Medulla oblongata (tissue), 1 donor: ENCODE measurements around the gene CCSAP.
A peak's percentile ranks its signal among the peaks of the same experiment; 100 is the strongest.
"Not testable (repeated sequence)": the region's sequence is repeated elsewhere in the genome, so short reads cannot be mapped to it uniquely, and the experiment has no call there.

Experiments
- DNase-seq: peaks from one replicate; pipeline ENCODE4 v3.0.0-alpha.2; 2015; ENCODE audit errors: extremely low spot score

The CCSAP gene

DNA sequence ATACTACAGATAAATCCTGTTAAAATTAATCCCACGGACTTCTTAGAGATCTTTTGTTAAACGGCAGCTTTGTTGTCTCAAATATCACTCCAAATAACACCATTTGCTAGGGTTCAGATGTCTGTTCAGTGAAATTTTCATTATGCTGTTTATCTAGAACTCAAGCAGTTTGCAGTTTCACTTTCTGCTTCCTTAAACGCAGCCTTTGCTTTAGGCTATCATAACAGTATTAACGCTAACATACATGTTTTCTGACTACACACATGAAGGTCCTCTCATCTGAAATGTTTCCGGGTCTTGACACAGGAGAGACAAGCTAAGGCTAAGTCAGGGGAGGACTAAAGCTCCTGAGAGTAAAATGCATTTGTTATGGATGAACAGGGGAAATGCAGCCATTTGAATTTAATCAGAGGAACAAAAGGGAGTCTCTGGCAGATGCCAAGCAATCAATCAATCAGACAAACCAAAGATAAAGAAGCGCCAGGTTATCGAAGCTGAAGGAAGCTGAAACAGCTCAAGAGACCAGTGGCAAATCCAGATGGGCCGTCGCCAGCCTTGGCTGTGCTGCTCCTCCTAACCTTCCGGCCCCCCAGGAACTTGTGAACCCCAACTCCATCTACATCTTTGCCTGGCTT, 16.9 kb downstream of the CCSAP start:
- no peak for DNase-seq

DNA sequence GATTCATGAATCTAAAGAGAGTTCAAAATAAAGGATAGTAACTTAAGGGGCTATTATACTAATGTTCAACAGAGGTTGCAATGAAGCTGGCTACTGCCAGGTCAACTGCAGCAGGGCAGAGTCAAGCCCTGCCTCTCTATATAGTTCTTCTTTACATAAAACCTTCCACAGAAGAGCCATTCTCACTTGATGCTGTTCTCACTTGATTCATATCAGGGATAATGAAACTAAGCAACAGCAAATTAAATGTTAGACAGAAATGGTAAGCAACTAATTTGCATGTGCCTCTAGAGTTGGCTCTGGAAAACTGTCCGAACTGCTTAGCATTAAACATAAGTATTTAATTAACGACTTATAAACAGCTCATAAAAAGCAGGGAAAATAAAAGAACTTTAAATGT, 17.4 kb downstream of the CCSAP start:
- no peak for DNase-seq

DNA sequence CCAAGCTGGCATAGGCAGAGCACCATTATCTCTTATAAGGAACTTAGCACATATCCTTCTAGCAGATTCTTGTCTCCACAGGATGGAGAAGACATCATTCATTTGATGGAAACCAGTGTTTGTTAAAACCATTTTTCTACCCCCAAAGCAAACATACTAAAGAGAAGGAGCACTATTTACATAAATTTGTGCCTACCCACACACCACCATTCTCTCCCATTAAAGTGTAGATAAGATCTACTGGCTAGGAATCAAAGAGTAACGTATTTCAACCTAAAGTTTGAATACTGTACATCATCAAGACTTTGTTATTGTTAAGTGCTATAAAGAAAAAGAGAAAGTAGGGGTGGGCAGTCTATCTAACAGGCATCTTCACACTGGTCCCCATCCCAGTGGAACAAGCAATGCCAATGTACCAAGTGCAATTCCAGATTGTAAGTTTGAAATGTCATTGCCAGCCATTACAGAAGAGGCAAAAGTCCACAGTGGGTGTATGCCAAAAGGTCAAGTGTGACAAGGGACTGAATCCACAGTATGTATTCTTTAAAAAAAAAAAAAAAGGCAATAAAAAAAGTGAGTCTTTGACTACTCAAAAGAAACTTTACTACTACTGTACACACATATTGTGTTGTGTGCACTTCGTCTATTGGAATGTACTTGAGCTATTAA, 18.8 kb downstream of the CCSAP start:
- DNase-seq, result no peak

DNA sequence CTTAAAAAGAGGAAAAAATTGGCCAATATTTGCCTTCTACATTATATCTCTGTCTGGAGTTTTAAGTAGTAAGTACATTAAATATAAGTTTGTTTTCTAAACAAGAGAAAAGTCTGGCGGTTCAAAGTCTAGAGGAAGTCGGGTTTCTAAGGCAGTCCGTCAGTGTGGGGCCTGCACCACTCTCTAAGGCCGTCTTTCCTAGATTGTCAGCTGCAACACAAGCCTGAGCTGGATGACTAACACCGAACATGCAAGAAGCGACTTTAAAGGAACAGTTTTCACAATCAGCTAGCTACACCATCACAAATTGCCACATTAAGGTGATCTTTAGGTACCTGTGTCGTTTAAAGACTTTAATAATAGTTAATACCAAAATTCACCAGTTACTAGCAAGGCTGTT, 19.6 kb downstream of the CCSAP start:
- no peak for DNase-seq

DNA sequence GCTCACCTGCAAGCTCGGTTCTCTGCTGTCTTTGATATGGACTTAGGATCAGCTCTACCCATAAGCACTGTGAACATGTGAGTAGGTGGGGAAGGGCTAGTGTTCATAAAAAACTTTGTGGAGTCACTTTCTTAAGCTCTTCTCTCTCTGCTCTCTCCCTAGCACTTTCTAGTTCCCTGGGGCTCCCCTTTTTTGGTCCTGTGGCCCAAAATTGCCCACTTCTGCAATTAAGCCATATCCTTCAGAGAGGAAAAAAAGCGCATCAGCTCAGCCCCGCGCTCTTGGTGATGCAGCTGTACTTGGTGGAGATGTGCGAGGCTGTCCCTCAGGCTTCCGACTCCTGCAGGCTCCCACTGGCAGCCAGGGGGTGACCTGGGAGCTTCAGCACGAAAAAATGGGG, 23.4 kb downstream of the CCSAP start:
- DNase-seq, result no peak

DNA sequence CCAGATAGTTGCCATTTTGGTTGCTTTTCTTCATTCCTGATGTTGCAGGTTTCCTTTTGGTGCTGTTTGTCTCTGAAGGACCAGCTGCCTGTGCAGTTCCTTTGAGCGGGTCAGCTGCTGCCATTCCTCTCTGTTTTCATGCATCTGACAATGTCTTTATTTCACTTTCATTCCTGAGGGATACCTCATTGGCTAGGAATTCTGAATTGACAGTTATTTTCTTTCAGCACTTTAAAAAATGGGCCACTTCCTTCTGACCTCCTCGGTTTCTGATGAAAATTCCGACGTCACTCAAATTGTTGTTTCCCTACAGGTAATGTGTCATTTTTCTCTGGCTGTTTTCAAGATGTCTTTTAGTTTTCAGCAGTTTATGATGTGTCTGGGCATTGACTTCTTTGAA, 24.8 kb downstream of the CCSAP start:
- DNase-seq, result no peak

DNA sequence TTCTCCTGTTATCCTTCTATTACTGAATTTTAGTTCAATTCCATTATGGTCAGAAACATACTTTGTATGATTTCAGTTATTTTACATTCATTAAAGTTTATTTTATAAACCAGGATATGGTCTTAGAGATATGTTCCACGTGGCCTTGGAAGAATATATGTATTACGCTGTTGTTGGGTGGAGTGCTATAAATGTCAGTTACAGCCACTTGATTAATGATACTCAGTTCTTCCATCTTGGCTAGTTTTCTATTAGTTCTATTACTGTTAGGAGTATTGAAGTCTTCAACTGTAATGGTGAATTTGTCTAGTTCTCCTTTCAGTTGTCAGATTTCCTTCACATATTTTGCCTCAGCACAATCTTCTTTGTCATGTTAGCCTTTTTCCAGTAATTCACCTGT, 26.7 kb downstream of the CCSAP start:
- DNase-seq, result no peak

DNA sequence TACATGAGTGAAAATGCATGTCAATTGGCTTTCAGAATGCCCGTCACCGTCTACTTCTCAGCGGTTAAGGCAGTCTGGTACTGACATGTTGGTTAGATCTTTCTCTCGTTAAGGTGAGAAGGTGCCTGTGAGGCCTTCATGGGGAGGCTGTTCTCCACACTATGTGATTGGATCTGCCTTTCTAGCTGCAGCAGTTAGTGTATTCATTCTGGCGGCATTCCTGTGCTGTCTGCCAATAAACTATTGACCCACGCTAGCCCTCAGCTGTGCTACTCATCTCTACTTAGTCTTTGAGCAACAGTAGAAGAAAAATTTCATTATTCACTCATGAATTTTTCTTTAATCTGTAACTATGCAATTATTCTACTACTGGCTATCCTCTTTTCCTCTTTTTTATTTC, 32.0 kb downstream of the CCSAP start:
- no peak for DNase-seq

DNA sequence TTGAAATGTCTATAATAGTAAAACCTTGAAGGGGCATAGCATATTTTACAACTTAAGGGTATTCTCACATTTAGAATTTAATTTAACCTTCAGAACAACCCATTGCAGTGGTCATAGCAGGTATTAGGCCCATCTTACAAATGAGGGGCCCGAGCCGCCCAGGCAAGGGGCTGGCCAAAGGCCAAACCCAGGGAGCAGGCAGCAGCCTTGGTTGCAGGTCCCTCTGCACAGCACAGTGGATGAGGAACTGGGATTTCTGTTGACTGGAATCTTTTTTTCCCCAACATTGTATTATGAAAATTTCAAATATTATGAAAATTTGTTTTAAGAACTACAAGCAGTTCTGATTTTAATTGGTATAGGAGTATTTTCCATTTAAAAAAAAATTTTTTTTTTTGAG, 33.2 kb downstream of the CCSAP start:
- no peak for DNase-seq

DNA sequence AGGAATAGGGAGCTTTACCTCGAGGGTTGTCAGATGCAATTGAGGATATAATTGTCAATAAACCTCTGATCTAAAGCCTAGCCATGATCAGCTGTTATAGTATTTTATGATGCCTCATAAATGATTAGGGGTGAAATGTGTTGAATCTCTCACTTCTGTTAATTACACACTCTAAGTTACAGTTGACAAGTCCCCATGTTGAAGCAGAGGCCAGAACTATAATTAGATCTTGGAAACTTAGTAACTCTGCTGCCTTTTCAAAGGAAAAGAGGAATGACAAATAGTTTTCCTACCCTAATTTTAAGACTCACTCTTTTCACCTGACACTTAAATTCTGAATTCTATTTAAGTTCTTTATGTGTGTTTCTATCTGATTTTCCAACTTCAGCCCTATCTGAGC, 33.8 kb downstream of the CCSAP start:
- DNase-seq, result no peak

DNA sequence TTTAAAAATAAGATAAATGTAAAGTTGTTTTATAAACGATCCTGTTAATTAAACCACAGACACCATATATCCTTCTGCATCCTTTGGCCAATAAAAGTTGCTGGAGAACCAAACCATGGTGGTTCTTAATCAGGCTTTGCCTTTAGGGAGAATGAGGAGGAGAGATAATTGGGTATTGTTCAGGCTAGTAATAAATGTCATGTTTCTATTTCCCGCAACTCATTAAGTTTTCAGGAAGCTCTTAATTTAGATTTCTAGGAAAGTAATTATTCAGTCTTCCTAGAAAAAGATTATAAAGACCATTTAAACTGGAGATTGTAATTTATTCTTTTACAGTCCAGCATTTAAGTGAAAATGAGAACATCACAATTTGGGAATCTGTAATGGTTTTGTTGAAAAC, 37.5 kb downstream of the CCSAP start:
- no peak for DNase-seq

DNA sequence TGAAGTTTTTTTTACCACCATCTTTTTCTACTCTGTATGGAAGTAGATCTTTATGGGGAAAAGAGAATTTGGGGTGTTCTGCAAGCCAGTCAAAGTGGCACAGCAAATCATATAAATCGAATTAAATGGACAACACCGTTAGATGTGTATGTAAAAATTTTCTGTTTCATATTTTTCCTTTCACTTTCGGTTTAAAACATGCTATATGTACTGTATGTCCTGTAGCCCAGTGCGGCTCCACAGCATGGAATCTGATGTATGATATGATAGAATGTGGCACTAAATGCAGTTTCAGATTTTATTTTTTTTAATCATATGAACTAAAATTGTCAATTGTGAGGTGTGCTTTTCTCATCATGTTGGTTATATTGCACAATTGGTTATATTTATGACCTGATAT, 39.0 kb downstream of the CCSAP start:
- DNase-seq, result no peak

DNA sequence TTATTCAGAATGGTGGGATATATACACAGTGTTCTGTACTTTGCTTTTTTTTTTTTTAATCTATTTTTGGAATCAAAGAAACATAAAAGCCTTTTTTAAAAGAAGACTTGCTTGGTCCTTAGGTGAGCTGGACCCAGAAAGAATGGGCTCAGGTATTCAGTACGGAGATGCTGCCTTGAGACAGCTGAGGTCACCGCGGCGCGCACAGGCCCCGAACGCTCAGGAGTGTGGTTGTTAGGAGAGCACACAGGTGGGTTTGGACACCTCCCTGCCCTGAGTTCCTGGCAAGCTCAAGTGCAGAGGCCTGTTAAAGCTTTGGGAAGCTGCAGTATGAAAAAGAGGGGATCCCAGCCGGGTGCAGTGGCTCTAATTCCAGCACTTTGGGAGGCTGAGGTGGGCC, 40.1 kb downstream of the CCSAP start:
- no peak for DNase-seq

DNA sequence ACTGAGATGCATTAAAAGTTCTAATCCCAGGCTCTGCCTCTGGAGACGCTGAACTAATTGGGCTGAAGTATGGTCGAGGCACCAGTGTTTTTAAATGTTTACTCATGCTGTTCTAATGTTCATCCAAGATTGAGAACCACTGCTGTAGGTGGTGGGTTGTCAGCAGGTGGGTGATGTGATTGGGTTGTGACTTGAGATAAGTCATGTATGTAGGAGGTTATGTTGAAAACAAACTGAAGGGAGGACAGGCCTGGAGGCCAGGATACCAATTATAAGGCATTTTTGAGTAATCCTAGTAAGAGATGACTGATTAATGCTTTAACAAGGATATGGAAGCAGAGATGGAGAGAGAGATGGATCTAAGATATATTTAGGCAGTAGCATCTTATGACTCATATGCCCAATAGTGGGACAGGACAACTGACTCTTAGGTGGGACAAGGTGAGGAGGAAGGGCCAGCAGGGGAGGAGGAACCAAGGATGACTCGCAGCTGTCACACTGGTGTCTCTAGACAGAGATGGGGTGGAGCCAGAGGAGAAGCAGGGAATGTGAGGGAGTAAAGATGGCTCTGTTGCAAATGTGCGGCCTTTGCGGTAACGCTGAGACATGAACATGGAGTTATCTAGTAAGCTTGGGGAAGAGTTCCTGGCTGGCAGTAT, 42.6 kb downstream of the CCSAP start:
- no peak for DNase-seq

DNA sequence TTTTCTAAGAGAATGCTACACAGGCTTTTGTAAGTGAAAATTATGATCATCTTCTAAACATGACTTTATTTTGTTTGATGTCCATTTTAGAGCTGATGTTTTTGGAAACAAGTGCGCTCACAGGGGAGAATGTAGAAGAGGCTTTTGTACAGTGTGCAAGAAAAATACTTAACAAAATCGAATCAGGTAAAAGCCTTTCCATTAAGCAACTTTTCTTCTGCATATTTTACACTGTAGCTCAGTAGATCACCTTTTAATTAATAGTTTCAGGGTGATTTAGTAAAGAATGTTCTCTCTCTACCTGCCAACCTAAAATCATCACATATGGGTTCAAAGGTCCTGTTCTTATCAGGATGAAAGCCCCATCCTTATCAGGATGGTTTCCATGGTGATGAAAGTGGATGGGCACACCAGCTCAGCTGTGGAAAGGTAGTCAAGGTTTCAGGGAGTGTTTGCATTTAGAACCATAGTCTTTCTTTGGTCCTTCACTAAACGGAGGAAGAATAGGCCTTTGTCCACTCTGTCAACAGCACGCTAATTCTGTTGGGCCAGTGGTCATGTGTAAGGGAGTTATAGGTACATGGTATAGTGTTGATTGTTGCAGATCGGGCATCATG, 43.9 kb downstream of the CCSAP start:
- no peak for DNase-seq

DNA sequence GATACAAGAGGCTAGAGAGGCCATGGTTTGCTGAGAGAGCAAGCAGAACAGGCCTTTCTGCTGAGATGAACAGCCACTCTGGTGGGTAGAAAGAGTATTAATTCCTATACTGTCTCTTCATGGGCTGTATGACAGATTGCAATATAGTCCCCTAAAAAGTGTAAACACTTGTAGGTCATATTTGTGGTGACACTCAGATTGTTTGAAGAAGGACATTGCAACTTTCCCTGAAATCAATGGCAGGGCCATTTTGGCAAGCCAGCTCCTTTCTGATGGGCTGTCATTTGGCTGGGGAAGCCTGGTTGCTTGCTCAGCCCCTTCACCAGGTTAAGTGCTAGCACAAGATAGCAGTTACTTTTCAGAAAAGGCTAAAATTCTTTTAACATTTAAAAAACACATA, 44.4 kb downstream of the CCSAP start:
- no peak for DNase-seq

DNA sequence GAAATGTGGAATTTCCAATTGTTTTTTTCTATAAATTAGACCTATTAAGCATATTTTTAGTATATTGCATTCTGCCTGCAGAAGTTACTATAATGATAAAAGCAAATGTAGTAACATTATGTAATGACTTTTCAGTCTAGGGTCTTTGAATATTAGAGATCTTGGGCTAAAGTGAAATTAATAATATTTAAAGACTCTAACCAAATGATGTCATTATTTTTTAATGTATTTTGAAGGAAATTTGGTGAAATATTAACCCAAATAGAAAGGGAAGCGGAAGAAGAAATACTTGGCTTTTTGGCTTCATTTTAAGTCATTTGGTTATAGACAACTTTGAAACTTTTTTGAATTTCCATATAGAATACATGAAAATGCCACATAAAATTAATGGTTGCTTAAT, 45.1 kb downstream of the CCSAP start:
- no peak for DNase-seq

DNA sequence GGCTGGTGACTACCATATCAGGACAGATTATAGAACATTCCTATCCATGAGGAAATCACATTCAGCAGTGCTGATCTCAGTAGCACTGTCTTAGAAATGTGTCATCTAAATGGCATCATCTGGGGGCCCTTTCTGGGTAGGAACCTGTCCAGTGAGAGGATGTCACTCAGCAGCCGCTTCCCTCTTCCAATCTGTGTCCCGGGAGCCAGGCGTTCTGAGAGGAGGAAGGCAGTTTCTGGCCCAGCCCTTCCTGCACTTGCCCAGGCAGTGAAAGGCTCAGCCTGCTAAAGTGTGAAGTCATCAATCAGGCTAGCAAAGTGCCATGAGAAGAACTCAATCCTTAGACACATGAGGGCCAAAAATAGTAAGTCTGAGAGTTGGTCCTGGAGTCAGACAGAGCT, 46.3 kb downstream of the CCSAP start:
- DNase-seq, result peak; percentile 64

DNA sequence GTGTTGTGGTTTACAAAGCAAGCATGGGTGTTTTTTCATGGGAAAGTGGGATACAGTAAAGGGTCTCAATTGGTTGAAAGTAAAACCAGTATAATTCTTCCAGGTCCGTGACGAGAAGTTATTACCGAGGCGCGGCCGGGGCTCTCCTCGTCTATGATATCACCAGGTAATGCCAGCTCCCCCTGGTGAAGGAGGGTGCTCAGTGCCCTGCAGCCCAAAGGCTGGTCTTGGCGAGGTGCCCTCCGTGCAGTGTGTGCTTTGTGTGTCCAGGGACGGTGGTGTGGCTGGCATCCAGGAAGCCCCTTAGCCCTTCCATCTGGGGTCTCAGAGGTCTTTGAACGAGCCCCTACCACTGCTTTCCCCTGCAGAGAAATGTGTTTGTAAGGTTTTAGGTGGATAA, 47.1 kb downstream of the CCSAP start:
- no peak for DNase-seq

DNA sequence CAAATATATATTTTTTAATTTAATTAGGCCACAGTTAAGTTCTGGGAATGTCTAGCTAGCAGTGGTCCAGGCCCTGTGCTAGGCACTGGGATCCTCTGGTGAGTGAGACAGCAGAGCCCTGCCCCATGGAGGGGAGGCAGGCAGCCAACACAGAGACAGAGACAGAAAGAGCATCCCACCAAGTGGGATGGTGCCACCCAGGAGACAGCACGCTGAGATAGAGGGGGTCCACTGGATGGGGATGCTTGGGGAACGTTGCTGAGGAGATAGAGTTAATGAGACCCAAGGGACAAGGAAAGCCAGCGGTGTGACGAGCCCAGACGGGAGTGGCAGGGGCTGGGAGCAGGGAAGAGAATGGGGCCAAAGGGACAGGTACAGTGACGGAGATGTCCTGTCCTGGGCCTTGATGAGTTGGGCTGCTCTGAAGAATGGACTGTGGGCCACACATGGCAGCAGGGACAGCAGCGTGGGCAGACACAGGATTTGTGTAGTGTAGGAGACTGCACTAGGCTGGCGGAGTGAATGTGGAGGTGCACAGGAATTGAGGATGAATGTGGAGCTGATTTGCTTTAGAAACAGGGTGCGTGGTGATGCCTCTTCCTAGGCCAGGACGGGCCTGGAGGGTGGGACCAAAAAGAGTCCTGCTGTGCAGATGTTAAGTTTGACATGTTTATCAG, 49.2 kb downstream of the CCSAP start:
- no peak for DNase-seq

DNA sequence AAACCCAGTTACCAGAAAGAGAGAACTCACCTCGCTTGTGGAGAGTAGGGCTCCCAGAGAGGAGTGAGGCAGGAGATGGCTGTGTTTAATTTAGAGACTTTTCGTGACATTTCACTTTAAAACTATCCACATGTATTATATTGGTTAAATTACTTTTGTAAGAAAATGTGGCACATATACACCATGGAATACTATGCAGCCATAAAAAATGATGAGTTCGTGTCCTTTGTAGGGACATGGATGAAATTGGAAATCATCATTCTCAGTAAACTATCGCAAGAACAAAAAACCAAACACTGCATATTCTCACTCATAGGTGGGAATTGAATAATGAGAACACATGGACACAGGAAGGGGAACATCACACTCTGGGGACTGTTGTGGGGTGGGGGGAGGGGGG, 51.2 kb downstream of the CCSAP start:
- DNase-seq, result not testable (repeated sequence)

DNA sequence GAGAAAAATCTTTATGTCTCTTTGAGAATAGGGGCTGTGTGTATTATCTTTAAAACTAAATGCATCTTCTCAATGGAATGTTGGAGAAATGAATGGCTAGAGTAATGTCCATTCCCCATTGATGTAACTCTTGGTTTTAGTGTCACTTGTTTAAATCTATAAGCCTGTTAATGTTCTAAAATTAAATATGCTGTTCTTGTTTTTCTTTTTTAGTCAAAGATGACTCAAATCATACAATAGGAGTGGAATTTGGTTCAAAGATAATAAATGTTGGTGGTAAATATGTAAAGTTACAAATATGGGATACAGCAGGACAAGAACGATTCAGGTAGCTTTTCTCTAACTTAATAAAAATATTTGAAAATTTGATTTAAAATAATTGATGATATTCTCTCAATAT, 54.3 kb downstream of the CCSAP start:
- no peak for DNase-seq
